ENCODE data around the gene H19. TPM values are rescaled to one million over a fixed set of nuclear protein-coding genes. Genes with fewer than 3 reads are reported as not detected.

H19 gene
- total RNA-seq, 1 experiment from 2014 or later, result 0.17 TPM

DNA sequence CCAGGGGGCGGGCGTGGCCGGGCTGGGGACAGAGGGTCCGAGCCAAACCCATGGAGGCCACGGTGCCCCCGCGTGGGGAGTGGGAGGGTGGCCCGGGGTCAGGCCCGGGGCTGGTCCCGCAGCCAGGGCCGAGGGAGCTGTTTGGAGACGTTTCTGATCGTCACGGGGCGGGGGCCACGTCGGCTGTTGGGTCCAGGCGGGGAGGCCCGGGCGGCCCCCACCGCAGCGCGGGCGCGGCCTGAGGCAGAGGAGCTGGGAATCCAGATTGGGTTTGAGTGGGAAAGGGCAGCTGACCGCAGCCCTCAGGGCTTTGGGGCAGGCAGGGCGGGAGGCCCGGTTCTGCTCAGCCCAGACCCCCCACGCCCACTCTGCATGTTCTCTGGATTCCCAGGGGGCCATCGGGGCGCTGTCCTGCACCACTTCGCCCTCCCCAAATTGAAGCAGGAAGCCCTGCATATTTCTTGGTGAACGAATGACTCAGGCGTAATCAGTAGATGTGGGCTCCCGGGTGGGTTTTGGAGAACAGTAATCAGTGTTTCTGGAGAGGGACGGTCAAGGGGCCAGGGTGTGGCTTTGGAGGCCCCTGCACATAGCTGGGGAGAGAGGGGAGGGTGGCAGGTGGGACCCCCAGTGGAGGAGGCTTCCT is 49.9 kb downstream of the H19 start:
- DNase-seq (ENCODE audit: low read depth), result no peak

DNA sequence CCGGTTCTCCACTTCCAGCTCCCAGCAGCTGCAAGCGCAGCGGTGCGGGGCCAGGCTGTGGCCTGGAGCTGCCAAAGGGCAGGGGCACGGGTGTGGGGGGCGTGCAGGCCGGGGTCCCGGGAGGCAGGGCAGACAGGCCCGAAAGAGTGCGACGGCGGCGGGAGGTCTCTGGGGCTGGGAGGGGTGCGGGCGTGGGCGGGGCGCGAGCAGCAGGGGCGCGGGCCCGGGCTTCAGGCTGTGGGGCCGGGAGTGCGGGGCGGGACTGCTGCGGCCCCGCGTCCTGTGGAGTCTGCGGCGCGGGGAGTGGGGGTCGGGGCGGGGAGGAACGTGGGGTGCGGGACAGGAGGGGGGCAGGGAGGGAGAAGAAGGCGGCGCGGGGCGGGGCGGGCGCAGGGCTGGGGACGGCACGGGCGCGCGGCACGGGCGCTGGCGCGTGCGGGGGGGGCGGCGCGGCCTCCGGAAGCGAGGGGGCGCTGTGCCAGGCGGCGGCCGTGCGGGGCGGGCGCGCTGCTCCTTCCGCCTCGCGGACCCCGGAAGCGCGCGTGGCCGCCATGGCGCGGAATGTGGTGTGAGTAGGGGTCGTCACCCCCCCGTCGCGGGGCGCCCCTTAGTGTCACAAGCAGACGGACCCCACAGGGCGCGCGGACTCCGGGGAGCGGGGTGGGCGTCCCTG is 50.7 kb downstream of the H19 start, which contains the start of gene MRPL23:
Gene MRPL23, plus strand, starts transcription at position 521 of the 673 bp plus-strand sequence. Its CDS starts 31 bp downstream, at position 552.
- no peak for DNase-seq (ENCODE audit: low read depth)

Other genes with a start within 250 kb of the H19 start
- 2.7 and 11.4 TPM in 2 replicates for gene IFITM10, start 247.2 kb downstream of the H19 start, total RNA-seq (2014; rRNA removed; shearing (Covaris generic))
- gene CTSD, start 233.9 kb downstream of the H19 start, total RNA-seq (2014; rRNA removed; shearing (Covaris generic)), result 974 and 1,095 TPM in 2 replicates
- not detected in 2 replicates for gene SYT8, start 162.9 kb downstream of the H19 start, total RNA-seq (2014; rRNA removed; shearing (Covaris generic))
- gene TNNI2, start 158.9 kb downstream of the H19 start, total RNA-seq (2014; rRNA removed; shearing (Covaris generic)), result not detected in 2 replicates
- gene LSP1, start 144.8 kb downstream of the H19 start, total RNA-seq (2014; rRNA removed; shearing (Covaris generic)), result 1.8 and 4.0 TPM in 2 replicates
- gene PRR33, start 105.9 kb downstream of the H19 start, total RNA-seq (2014; rRNA removed; shearing (Covaris generic)), result not detected in 2 replicates
- not detected in 2 replicates for gene TNNT3, start 78.1 kb downstream of the H19 start, total RNA-seq (2014; rRNA removed; shearing (Covaris generic))
- gene MRPL23, start 50.5 kb downstream of the H19 start, total RNA-seq (2014; rRNA removed; shearing (Covaris generic)), result 206 and 224 TPM in 2 replicates
- 0.02 and 0.07 TPM in 2 replicates for gene IGF2, start 141.5 kb upstream of the H19 start, total RNA-seq (2014; rRNA removed; shearing (Covaris generic))
- gene INS, start 163.4 kb upstream of the H19 start, total RNA-seq (2014; rRNA removed; shearing (Covaris generic)), result not detected in 2 replicates
- 0.07 TPM in 1 of 2 replicates, not detected in the other for gene TH, start 174.0 kb upstream of the H19 start, total RNA-seq (2014; rRNA removed; shearing (Covaris generic))